Type B pancreatic cell (in vitro differentiated cells): ENCODE measurements around the gene NT5DC3. TPM values are rescaled to one million over a fixed set of nuclear protein-coding genes. Genes with fewer than 3 reads are reported as not detected.
A peak's percentile ranks its signal among the peaks of the same experiment; 100 is the strongest.

ENCODE experiments used
- DNase-seq: peaks from one replicate; pipeline ENCODE4 v3.0.0; 2021; ENCODE audit warnings: mixed read lengths; ENCODE audit not compliant: unreplicated experiment; ENCODE audit errors: extremely low spot score
- H3K27ac Mint-ChIP-seq: 2 replicates; pipeline ENCODE4 v1.8.0; 2021; ENCODE audit warnings: mild to moderate bottlenecking, mixed read lengths
- H3K27me3 Mint-ChIP-seq: 2 replicates; pipeline ENCODE4 v1.8.0; 2021; ENCODE audit warnings: mixed read lengths
- H3K36me3 Mint-ChIP-seq: 2 replicates; pipeline ENCODE4 v1.8.0; 2021; ENCODE audit warnings: mixed read lengths
- H3K4me1 Mint-ChIP-seq: one replicate; pipeline ENCODE4 v1.8.0; 2021; ENCODE audit warnings: mixed read lengths; ENCODE audit not compliant: unreplicated experiment
- H3K4me3 Mint-ChIP-seq: 2 replicates; pipeline ENCODE4 v1.8.0; 2021; ENCODE audit warnings: mild to moderate bottlenecking, mixed read lengths
- H3K9me3 Mint-ChIP-seq: 2 replicates; pipeline ENCODE4 v1.8.0; 2021; ENCODE audit warnings: mixed read lengths
- total RNA-seq: library from RNA; stranded (reverse); gene quantifications from 2 replicates; pipeline ENCODE4 v1.2.1, GENCODE V29; 2021; ENCODE audit warnings: low replicate concordance
- TF ChIP-seq, protein P1 (sequence below): fragments of 200-600 bp; sonication (generic); conservative IDR thresholded peaks from 2 replicates; pipeline ENCODE4 v1.5.0; 2021; ENCODE audit warnings: antibody characterized with exemption, mild to moderate bottlenecking

The NT5DC3 gene
- total RNA-seq, 1 donor from 2014 or later = 16.3 TPM

DNA sequence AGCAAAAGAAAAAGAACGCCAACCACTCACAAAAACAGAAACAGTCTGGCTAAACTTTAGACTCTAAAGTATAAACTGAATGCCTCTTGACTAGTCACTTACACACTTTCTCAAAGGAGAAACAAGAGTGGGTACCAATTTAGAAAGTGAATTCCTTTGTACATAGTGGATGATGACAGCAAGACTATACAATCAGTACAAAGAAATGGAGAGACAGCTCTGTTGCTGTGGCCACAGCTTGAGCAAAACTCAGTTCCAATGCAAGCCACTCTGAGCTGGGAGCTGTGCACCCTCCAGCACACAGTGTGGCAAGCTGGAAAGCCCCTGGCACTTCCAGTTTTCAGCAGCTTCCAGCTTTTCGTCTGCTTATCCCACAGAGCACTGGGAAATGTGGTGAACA lies 21.7 kb downstream of the NT5DC3 start:
- Mint-ChIP-seq H3K9me3 (no peaks in the 10 kb centered on the region), H3K27ac (no peak overlapping the region), H3K27me3 (no peaks in the 10 kb centered on the region), H3K36me3 (peaks cover 6% of the 10 kb centered on the region), H3K4me3 (no peak overlapping the region), H3K4me1 (peaks cover 12% of the 10 kb centered on the region)
- TF ChIP-seq, protein P1, sequence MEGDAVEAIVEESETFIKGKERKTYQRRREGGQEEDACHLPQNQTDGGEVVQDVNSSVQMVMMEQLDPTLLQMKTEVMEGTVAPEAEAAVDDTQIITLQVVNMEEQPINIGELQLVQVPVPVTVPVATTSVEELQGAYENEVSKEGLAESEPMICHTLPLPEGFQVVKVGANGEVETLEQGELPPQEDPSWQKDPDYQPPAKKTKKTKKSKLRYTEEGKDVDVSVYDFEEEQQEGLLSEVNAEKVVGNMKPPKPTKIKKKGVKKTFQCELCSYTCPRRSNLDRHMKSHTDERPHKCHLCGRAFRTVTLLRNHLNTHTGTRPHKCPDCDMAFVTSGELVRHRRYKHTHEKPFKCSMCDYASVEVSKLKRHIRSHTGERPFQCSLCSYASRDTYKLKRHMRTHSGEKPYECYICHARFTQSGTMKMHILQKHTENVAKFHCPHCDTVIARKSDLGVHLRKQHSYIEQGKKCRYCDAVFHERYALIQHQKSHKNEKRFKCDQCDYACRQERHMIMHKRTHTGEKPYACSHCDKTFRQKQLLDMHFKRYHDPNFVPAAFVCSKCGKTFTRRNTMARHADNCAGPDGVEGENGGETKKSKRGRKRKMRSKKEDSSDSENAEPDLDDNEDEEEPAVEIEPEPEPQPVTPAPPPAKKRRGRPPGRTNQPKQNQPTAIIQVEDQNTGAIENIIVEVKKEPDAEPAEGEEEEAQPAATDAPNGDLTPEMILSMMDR = no peak
- DNase-seq = no peak

DNA sequence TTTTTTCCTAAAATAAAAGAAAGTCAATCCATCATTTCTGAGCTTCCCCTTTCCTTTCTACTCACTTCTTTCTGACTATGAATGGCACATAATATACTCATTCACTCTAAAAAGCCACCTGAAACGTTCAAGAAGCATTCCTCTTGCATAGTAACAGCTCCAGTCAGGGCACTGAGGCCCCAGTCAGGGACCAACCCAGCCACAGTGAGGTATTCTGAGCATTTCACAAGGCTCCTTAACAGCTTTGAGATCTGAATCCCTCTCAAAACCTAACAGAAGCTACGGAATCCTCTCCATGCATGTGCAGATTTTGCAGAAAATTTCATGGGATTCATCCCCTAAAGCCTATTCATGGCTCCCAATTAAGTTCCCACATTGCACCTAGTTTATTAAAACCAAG lies 23.2 kb downstream of the NT5DC3 start:
- no peaks in the 10 kb centered on the region for H3K9me3 Mint-ChIP-seq
- H3K27ac Mint-ChIP-seq = no peak overlapping the region
- TF ChIP-seq, protein P1 = no peak
- peaks cover 15% of the 10 kb centered on the region for H3K36me3 Mint-ChIP-seq
- no peaks in the 10 kb centered on the region for H3K27me3 Mint-ChIP-seq
- no peak overlapping the region for H3K4me3 Mint-ChIP-seq
- H3K4me1 Mint-ChIP-seq = peaks cover 18% of the 10 kb centered on the region
- DNase-seq = no peak

DNA sequence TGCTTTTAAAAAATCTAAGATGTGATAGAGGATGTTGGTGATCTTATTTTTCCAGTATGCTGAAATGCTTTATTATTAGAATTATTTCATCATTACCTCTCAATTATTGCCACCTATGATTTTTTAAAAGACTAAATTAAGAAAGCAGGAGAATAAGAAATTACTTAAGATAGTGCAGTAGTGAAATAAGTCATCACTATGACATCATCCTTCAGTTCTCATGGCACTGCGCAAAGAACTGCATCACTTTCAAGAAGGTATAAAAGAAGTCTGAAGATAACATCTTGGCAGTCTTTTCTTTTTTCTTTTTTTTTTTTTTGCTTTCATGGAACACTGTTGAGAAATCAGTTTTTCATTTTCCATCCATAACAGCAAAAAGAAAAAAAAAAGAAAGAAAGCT lies 24.4 kb downstream of the NT5DC3 start:
- no peaks in the 10 kb centered on the region for H3K9me3 Mint-ChIP-seq
- H3K27ac Mint-ChIP-seq = no peak overlapping the region
- H3K36me3 Mint-ChIP-seq = peaks cover 15% of the 10 kb centered on the region
- TF ChIP-seq, protein P1 = no peak
- DNase-seq = no peak
- H3K4me3 Mint-ChIP-seq = no peak overlapping the region
- H3K4me1 Mint-ChIP-seq = peaks cover 18% of the 10 kb centered on the region
- no peaks in the 10 kb centered on the region for H3K27me3 Mint-ChIP-seq

GRCh38 chr12:103814436-103814835 lies 26.6 kb downstream of the NT5DC3 start:
- Mint-ChIP-seq H3K4me1 (peaks cover 18% of the 10 kb centered on the region), H3K4me3 (no peak overlapping the region), H3K27me3 (no peaks in the 10 kb centered on the region), H3K36me3 (peaks cover 21% of the 10 kb centered on the region), H3K9me3 (no peaks in the 10 kb centered on the region), H3K27ac (peak overlapping the region; percentile 33)
- no peak for DNase-seq
- TF ChIP-seq, protein P1 = no peak

DNA sequence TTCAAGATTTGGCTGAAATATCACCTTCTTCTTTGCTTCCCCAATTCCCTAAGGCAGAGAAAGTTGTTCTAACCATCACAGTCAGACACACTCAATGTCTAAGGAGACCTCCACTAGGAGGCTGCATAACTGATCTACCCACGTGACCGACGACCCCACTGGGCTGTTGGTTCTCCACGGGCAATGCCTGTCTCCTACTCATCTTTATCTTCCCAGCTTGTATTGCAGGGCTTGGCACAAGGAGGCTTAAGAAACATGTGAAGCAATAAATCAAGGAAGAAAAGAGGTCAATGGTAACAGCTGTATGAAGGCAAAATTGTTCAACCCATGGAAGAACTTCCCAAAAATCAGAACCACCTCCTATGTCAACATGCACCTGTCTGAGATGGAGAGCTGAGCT lies 27.1 kb downstream of the NT5DC3 start:
- H3K9me3 Mint-ChIP-seq = no peaks in the 10 kb centered on the region
- peak overlapping the region; percentile 33 for H3K27ac Mint-ChIP-seq
- no peak overlapping the region for H3K4me3 Mint-ChIP-seq
- H3K27me3 Mint-ChIP-seq = no peaks in the 10 kb centered on the region
- peaks cover 24% of the 10 kb centered on the region for H3K36me3 Mint-ChIP-seq
- TF ChIP-seq, protein P1 = no peak
- H3K4me1 Mint-ChIP-seq = peaks cover 16% of the 10 kb centered on the region
- no peak for DNase-seq

GRCh38 chr12:103813426-103813825 lies 27.6 kb downstream of the NT5DC3 start:
- Mint-ChIP-seq H3K9me3 (no peaks in the 10 kb centered on the region), H3K4me3 (no peak overlapping the region), H3K27ac (no peak overlapping the region), H3K36me3 (peaks cover 24% of the 10 kb centered on the region), H3K4me1 (peaks cover 13% of the 10 kb centered on the region), H3K27me3 (no peaks in the 10 kb centered on the region)
- DNase-seq = no peak
- TF ChIP-seq, protein P1 = no peak
